HepG2 (cell line): ENCODE results near the gene CDK7. TPM values are rescaled to one million over a fixed set of nuclear protein-coding genes. Genes with fewer than 3 reads are reported as not detected.

ENCODE experiments used
- AHR ChIP-seq: IDR thresholded peaks from 2 replicates; pipeline ENCODE4 v1.6.1; 2018; ENCODE audit warnings: missing genetic modification reagents, missing compliant biosample characterization
- AKNA ChIP-seq: sonication (generic); formaldehyde crosslinking; IDR thresholded peaks from 2 replicates; pipeline ENCODE4 v1.4.0; 2020; ENCODE audit warnings: missing genetic modification reagents, borderline replicate concordance
- CREB3 ChIP-seq: sonication (generic); formaldehyde crosslinking; IDR thresholded peaks from 2 replicates; pipeline ENCODE4 v1.5.0; 2020; ENCODE audit warnings: missing genetic modification reagents
- DR1 ChIP-seq: sonication (generic); formaldehyde crosslinking; IDR thresholded peaks from 2 replicates; pipeline ENCODE4 v1.8.0; 2021; ENCODE audit warnings: mild to moderate bottlenecking, missing genetic modification reagents, inconsistent platforms
- GFI1 ChIP-seq: sonication (generic); formaldehyde crosslinking; IDR thresholded peaks from 2 replicates; pipeline ENCODE4 v1.5.0; 2020; ENCODE audit warnings: missing genetic modification reagents, mild to moderate bottlenecking, borderline replicate concordance
- HCFC1 ChIP-seq: fragments of 150-350 bp; IDR thresholded peaks from 2 replicates; pipeline ENCODE4 v1.6.1; 2014; ENCODE audit warnings: low read depth, low read length
- HNRNPK ChIP-seq: fragments of 200-400 bp; formaldehyde crosslinking; IDR thresholded peaks from 2 replicates; pipeline ENCODE4 v1.6.1; 2018; ENCODE audit warnings: low read length, low read depth, moderate library complexity, mild to moderate bottlenecking; ENCODE audit not compliant: poor library complexity, severe bottlenecking
- MBNL3 ChIP-seq: fragments of 250-450 bp; sonication (Bioruptor Pico); conservative IDR thresholded peaks from 2 replicates; pipeline ENCODE4 v1.8.0; 2022; ENCODE audit warnings: mild to moderate bottlenecking, inconsistent platforms
- PRDM15 ChIP-seq: sonication (generic); formaldehyde crosslinking; IDR thresholded peaks from 2 replicates; pipeline ENCODE4 v1.4.0; 2020; ENCODE audit warnings: missing genetic modification reagents
- SOX6 ChIP-seq, 2 experiments: fragments of 450-650 bp in 1 of 2; sonication (generic) in 1 of 2; formaldehyde crosslinking in 1 of 2; IDR thresholded peaks; 2 replicates each; pipeline versions ENCODE4 v1.4.0 to v1.6.1; 2017 to 2020; ENCODE audit warnings: antibody characterized with exemption in 1 of 2, mild to moderate bottlenecking in 1 of 2, missing genetic modification reagents in 1 of 2
- SRY ChIP-seq: sonication (generic); formaldehyde crosslinking; IDR thresholded peaks from 2 replicates; pipeline ENCODE4 v1.8.0; 2022; ENCODE audit warnings: mild to moderate bottlenecking, missing genetic modification reagents
- U2AF1 ChIP-seq: fragments of 200-400 bp; formaldehyde crosslinking; optimal IDR thresholded peaks from 2 replicates; pipeline ENCODE3; 2017; ENCODE audit warnings: mild to moderate bottlenecking, low read depth, low read length
- ZNF3 ChIP-seq: IDR thresholded peaks from 2 replicates; pipeline ENCODE4 v1.7.0; 2017; ENCODE audit warnings: inconsistent platforms
- ZNF326 ChIP-seq: sonication (generic); formaldehyde crosslinking; IDR thresholded peaks from 2 replicates; pipeline ENCODE4 v1.4.0; 2020; ENCODE audit warnings: missing genetic modification reagents, borderline replicate concordance
- ZNF329 ChIP-seq: sonication (generic); formaldehyde crosslinking; IDR thresholded peaks from 2 replicates; pipeline ENCODE4 v1.9.0; 2021; ENCODE audit warnings: low read depth, mild to moderate bottlenecking, missing genetic modification reagents
- ZNF335 ChIP-seq: sonication (generic); formaldehyde crosslinking; IDR thresholded peaks from 2 replicates; pipeline ENCODE4 v1.4.0; 2020; ENCODE audit warnings: missing genetic modification reagents
- ZNF337 ChIP-seq: sonication (generic); formaldehyde crosslinking; IDR thresholded peaks from 2 replicates; pipeline ENCODE4 v1.5.1; 2020; ENCODE audit warnings: missing genetic modification reagents, low read depth, mild to moderate bottlenecking, borderline replicate concordance
- ZNF678 ChIP-seq: sonication (generic); formaldehyde crosslinking; IDR thresholded peaks from 2 replicates; pipeline ENCODE4 v1.4.0; 2020; ENCODE audit warnings: mild to moderate bottlenecking, missing genetic modification reagents
- ZNF878 ChIP-seq: sonication (generic); formaldehyde crosslinking; IDR thresholded peaks from 2 replicates; pipeline ENCODE4 v1.8.1; 2023; ENCODE audit warnings: mild to moderate bottlenecking, missing genetic modification reagents, moderate library complexity
- ZNF891 ChIP-seq: sonication (generic); formaldehyde crosslinking; IDR thresholded peaks from 2 replicates; pipeline ENCODE4 v1.5.0; 2020; ENCODE audit warnings: mild to moderate bottlenecking, missing genetic modification reagents
- polyA plus RNA-seq, 8 experiments: library from polyadenylated mRNA; depleted of rRNA in 3 of 8; stranded (reverse) in 7 of 8; unstranded in 1 of 8; fragments of >200 nt; fragmentation: Illumina TruSeq in 4 of 8; extraction: Trizol in 4 of 8; gene quantifications; 2 replicates each; pipeline versions ENCODE4 v1.2.1 to v1.2.3, GENCODE V29; 2011 to 2016; ENCODE audit warnings: low read depth in 4 of 8, missing spikeins in 1 of 8, mixed read lengths in 1 of 8; ENCODE audit not compliant: insufficient read depth in 1 of 8
- total RNA-seq, 5 experiments: library from RNA; depleted of rRNA; stranded (reverse); fragments of >200 nt; fragmentation: Illumina TruSeq; extraction: Trizol; gene quantifications; 2 replicates each; pipeline ENCODE4 v1.2.3, GENCODE V29; 2016; ENCODE audit warnings: low read depth in 1 of 5

Gene CDK7
- total and polyA plus RNA-seq, 2 of the 13 experiments (the other 11 are each of a cell fraction or from before 2014, with no cell fraction given) = 41.2 to 54.9 TPM

- TF ChIP-seq ZNF891 (CRISPR knock-in tag) = peak; percentile 89
- no peak for TF ChIP-seq SOX6 (IDR thresholded peaks at IDR 0.05)
- peak; percentile 33; the same call in 1 of the 2 replicates for TF ChIP-seq SOX6 (CRISPR knock-in tag; IDR thresholded peaks at IDR 0.05)
- no peak for TF ChIP-seq U2AF1
- TF ChIP-seq ZNF3 (CRISPR knock-in tag) = no peak
- TF ChIP-seq ZNF326 = no peak
- no peak for TF ChIP-seq AKNA (CRISPR knock-in tag)
- TF ChIP-seq ZNF329 (CRISPR knock-in tag) = peak; percentile 54; the same call in 1 of the 2 replicates
- no peak for TF ChIP-seq ZNF337
- no peak for TF ChIP-seq HNRNPK
- TF ChIP-seq ZNF335 (CRISPR knock-in tag) = peak; percentile 87
- 0 out of 2 replicates have a peak, but pooled peaks have one; percentile 24 for TF ChIP-seq SRY (CRISPR knock-in tag)
- TF ChIP-seq GFI1 = 0 out of 2 replicates have a peak, but pooled peaks have one; percentile 22
- TF ChIP-seq ZNF678 (CRISPR knock-in tag) = no peak
- TF ChIP-seq CREB3 (CRISPR knock-in tag) = no peak
- TF ChIP-seq HCFC1 = peak; percentile 22; the same call in 1 of the 2 replicates
- no peak for TF ChIP-seq MBNL3 (CRISPR knock-in tag)
- TF ChIP-seq AHR = peak; percentile 55; the same call in 1 of the 2 replicates
- no peak for TF ChIP-seq PRDM15 (CRISPR knock-in tag)
- TF ChIP-seq ZNF878 (CRISPR knock-in tag) = no peak
- TF ChIP-seq DR1 (CRISPR knock-in tag) = peak; percentile 96
Observed at GRCh38 chr5:69234457-69235268, at the start of gene CDK7 (continued).
